NCI-H1092 treated with DMSO at 0.1 percent for 48 hours (cell line): Measurements from ENCODE around the gene AP5Z1.

Experiments used
- DNase-seq: peaks from one replicate; lab custom pipeline; 2025; lab: John Stamatoyannopoulos, UW

AP5Z1 gene

DNA sequence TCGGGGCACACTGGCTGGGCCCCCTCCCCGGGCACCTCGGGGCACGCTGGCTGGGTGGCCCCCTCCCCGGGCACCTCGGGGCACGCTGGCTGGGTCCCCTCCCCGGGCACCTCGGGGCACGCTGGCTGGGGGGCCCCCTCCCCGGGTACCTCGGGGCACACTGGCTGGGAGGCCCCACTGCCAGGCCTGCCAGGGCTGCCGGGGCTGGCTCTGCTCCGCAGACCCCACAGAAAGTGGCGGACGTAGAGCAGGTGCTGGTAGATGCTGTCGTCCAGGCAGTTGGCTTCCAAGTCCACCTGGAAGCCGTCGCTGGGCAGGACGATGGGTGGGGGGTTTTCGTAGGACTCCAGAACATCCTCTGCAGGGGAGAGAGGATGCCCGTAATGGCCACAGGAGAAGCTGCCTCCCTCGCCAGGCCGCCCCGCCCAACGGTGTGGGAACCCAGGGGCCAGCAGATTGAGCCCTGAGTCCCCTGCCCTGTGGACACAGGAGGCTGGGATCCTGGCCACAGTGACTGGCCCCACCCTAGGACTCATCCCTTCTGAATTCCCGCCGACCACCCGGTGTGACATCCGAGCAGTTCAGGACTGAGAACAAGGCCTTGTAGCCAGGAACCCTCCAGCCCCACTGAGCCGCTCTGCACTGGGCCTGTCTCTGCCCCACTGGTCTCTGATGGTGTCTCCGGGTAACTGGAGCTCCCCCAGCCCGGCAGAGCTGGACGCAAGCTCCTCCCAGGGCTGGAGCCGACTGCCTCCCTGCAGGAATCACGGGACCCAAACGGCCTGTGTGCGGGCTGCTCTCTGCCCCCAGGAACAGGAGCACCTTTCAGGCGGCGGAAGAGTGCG, 28.2 kb downstream of the AP5Z1 start:
- DNase-seq, result no peak

DNA sequence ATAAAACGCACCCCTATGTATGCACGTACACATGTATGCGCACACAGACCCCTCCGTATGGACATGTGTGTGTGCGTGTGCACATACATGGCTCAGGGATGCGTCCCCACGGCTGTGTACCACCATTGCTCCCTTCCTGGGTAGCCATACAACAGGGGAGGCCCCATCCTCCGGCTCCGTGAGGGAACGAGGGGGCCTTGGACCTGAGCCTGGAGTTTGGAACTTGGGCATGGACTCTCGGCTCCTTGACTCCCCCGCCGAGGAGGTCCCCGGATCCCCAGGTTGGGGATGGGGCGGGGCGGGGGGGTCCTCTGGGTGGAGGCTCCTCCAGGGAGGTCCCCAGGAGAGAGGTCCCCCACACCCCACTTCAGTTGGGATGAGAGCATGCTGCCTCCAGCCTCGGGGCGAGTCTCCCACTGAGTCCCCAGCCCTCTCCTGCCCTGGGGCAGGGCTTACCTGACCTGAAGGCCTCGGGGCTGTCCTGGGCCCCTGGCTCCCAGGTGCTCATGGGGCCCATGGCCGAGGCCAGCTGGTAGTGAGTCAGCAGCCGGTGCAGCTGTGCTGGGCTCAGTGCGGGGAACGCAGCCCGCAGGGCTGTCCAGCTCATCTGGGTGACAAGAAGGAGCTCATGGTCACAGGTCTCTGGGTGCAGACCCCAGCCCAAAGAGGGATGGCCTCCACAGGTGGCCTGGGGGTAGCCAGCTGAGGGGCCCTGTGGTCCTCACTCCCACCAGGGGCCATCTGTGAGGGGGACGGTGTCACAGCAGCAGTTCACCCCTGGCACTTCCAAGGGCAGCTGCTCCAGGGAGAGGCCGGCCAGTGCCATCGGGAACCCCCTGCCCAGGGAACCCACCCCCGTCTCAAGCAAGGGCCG, 29.9 kb downstream of the AP5Z1 start:
- no peak for DNase-seq

DNA sequence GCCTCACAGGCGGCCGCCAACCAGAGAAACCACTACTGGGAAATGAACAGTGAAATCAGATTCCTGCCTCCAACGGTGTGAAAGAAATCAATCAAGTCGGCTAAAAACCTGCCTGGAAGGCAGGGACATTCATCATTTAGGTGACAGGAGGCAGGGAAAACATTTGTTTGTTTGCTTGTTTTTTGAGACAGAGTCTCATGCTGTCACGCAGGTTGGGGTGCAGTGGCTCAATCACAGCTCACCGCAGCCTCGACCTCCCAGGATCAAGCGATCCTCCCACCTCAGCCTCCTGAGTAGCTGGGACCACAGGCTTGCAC, 30.5 kb downstream of the AP5Z1 start:
- no peak for DNase-seq

DNA sequence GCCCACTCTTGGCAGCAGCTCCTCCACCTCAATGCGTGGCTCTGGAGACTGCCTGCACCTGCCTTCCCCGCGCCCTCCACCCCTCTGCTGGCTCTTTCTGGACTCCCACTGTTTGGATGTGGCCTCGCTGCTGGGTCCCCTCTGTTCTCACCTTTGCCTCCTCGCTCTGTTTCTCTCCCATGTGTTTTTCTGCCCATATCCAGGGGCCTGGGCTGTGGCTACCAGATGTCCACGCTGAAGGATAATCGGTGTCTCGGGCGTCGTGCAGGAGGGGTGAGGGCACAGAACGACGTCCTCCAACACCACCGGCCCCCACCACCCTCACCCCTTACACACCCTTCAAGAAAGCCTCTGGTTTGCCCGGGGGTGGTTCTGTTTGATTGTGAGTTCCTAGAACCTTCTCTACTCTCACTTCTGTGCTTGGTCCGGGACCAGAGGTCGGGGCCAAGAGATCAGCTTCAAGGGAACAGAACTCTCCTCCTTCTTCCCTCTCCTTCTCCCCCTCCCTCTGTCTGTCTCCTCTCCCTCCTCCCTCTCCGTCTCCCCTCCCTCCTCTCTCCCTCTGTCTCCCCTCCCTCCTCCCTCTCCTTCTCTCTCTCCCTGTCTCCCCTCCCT, 31.7 kb downstream of the AP5Z1 start:
- DNase-seq, result no peak

DNA sequence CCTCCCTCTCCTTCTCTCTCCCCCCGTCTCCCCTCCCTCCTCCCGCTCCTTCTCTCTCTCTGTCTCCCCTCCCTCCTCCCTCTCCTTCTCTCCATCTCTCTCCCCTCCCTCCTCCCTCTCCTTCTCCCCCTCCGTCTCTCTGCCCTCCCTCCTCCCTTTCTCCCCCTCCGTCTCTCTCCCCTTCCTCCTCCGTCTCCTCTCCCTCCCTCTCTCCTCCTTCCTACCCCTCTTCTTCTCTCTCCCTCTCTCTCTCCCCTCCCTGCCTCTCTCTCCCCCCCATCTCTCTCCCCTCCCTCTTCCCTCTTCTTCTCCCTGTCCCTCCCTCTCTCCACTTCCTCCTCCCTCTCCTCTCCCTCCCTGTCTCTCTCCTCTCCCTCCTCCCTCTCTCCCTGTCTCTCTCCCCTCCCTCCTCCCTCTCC, 32.2 kb downstream of the AP5Z1 start:
- no peak for DNase-seq

DNA sequence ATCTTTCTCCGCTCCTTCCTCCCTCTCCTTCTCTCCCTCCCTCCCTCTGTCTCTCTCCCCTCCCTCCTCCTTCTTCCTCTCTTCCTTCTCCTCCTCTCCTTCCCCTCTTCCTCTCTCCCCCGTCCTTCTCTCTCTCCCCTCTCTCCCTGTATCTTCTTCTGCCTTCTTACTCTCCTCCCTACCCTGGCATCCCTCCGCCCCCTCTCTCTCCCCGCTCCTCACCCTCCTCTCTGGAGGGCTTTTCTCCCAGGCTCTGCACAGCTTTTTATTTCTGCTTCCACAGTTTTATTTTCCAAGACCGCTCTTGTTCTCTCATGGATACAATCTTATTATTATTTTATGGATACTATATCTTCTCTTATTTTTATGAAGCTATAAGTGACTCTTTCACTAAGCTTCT, 32.6 kb downstream of the AP5Z1 start:
- no peak for DNase-seq

DNA sequence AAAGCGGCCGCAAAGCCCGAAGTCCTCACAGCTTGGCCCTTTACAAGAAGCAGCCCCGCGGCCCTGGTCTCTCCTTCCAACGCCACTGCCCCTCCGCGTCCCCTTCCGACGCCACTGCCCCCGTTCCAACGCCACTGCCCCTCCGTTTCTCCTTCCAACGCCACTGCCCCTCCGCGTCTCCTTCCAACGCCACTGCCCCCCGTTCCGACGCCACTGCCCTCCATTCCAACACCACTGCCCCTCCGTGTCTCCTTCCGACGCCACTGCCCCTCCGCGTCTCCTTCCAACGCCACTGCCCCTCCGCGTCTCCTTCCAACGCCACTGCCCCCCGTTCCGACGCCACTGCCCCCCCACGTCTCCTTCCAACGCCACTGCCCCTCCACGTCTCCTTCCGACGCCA, 33.1 kb downstream of the AP5Z1 start:
- no peak for DNase-seq

DNA sequence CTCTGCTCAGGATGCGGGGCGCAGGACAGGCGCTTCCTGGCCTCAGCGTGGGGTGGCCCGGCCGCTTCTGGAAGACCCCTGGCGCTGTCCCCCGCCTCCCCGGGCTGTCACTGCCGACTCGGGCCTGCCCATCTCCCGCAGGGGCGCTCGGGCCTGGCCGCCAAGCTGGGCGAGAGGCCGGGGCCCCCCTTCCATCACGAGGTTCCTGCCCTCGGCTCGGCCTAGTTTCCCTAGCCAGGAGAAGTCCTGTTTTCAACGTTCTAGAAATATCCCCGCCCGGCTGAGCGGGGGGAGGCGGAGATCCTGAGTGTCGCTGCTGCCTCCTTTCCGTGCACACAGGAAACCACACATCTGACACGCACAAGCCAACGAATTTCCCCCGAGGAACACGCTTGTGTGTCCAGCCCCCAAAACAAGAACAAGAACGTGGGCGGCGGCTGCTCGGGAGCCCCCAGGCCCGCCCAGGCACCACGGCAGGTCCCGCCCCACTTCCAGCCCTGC, 33.7 kb downstream of the AP5Z1 start:
- no peak for DNase-seq

DNA sequence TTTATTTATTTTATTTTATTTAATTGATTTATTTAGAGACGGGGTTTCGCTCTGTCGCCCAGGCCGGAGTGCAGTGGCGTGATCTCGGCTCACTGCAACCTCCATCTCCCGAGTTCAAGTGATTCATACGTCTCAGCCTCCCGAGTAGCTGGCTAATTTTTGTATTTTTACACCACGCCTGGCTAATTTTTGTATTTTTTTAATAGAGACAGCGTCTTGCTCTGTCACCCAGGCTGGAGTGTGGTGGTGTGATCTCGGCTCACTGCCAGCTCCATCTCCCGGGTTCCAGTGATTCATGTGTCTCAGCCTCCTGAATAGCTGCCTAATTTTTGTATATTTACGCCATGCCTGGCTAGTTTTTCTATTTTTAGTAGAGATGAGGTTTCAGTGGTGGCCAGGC, 34.2 kb downstream of the AP5Z1 start:
- DNase-seq, result no peak

DNA sequence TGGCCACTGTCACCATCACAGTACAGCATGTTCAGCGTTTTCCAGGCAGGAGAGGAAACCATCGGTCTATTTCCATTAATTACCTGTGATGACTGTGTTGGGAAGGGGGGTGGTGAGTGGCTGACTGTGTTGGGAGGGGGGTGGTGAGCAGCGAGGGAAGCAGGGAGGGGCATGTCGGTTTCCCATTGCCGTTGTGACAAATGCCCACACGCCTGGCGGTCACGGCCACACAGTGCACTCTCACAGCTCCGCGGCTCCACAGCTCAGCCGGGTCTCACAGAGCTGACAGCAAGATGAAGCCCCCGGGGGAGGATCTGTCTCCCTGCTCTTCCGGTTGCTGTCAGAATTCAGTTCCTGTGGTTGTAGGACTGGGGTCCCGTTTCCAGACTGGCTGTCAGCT, 39.0 kb downstream of the AP5Z1 start:
- no peak for DNase-seq

DNA sequence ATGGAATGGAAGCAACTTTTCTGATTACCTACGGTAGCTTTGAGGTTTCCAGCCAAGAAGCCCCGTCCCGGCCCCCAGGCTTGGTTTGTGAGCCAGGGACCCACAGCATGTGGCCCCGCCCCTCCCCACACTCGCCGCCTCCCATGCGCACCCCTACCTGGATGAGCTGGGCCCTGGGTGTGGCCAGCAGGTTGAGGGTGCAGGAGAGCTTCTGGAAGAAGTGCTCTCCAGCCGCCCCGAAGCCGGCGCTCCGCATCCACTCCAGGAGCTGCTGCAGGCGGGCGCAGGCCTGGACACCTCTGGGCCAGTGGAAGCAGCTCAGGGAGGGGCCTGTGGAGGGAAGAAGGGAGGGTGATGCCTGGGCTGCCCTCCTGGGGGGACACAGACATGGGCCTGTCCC, 39.7 kb downstream of the AP5Z1 start:
- no peak for DNase-seq

DNA sequence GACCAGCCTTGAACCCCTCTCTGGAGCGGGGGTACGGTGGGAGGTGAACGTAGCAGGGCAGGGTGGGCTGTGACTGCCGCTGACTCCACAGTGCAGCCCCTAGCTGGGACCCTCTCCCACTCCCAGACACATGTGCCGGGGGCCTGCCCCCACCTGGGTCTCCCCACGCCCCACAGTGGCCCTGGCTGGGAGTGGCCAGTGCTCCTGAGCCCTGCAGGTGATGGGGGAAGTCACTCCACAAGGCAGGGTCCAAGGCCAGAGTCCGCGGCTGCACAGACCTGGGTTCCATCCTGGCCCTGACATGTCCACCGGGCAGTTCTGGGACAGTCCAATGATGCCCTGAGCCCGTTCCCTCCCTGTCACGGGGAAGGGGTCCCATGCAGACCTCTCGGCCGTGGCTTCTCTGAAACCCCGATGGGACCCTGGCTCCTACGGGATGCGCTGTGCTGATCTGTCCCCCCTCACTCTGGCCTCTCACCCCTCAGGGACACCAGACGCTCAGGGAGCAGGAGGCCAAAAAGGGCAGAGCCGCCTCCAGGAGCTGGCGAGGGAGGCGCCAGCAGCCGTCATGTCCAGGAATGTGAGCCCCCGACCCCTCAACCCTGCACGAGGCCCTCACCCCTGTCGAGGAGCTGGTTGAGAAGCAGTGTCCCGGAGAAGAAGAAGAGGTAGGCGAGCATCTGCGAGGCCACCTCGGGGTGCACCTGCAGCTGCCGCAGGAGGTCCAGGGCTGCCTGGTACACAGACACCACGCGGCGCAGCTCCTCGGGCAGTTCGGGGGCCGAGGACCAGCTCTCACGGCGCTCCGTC, 40.4 kb downstream of the AP5Z1 start:
- DNase-seq, result no peak

DNA sequence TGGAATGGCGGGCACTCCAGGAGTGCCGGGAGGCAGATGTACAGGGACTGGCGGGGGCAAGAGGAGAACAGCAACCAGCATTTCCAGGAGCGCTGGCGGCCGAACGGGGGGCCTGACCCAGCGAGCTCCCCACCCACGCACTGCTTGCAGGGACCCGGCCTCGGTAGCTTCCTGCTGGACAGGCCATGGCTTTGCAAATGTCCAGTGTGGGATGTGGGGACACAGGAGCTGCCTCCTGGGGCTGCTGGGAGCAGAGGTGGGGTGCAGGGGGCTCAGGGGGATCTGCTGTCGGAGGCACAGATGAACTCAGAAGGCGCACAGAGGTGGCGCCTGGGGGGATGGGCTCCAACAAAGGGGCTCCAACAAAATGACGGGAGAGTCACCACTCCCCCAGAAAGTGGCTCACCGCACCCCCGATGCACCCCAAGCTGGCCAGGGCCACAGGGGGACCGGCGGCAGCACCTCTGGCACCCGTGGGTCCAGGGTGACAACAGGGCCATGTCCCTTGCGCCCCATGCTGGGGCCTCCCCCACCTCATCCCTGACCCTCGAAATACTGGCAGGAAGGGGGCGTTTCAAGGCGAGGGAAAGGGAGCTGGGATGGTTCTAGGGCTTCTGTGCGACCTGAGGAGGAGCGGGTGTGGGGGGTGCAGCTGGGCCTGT, 41.1 kb downstream of the AP5Z1 start:
- no peak for DNase-seq

DNA sequence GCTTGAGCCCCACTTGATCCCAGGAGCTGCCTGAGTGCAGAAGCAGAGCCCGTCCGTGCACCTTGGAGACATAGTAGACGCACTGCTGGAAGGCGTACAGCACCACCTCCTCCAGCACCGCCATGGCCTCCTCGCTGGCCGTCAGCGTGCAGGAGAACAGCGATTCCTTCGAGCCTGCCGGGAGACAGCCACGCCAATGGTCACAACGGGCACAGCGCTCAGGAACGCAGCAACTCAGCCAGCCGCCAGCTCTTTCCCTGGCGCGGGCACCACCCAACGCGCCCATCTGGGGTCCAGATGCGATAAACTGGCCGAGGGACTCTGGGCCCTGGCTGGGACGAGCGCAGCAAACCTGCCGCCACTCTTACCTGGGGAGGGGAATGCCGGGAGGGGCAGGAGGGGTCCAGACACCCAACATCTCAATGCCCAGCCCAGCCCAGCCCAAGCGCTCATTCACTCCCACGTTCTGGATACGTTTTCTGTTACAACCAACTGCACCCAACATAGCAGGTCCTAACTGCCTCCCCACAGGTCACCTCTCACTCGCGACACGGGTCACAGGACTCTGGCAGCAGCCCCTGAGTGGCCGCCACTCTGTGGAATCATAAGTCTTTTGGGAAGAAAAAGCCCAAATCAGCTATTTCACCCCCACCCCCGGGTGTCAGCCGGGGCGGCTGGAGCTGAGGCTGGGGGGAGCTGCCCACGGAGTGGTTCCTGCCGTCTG, 41.9 kb downstream of the AP5Z1 start:
- no peak for DNase-seq

DNA sequence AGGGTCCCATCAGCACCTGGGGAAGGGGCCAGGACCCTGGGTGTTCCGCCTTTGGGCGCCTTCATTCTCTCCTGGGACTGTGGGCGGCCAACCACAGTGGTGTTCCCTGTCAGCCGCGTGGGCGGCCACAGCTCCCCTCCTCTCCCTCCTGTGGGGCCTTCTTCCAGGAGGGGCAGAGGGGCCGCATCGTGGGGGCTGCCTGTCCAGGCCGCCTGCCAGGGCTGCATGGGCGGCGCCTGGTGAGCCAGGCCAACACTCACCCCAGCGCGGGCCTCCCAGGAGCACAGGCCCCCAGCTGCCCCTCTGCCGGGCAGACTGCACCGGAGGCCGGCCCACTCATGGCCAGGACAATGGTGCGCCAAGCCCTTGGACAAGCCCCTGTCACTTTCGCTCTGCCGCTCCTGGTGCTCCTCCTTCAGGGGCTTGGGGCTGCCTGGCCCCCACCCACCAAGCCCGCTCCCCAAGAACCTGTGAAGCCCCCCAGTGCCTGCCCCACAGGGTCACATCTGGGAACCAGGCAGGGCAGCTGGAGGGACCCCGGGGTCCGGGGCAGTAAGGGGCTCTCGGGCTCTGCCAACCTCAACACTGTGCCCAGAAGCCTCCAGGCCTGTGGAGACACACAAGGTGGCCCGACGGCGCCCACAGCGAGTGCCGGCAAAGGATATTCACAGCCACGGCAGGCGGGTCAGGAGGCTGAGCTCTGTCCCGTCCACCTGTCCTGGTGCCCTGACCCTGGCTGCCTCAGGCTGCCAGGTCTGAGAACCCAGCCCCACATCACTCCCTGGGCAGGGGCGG, 42.8 kb downstream of the AP5Z1 start:
- no peak for DNase-seq

DNA sequence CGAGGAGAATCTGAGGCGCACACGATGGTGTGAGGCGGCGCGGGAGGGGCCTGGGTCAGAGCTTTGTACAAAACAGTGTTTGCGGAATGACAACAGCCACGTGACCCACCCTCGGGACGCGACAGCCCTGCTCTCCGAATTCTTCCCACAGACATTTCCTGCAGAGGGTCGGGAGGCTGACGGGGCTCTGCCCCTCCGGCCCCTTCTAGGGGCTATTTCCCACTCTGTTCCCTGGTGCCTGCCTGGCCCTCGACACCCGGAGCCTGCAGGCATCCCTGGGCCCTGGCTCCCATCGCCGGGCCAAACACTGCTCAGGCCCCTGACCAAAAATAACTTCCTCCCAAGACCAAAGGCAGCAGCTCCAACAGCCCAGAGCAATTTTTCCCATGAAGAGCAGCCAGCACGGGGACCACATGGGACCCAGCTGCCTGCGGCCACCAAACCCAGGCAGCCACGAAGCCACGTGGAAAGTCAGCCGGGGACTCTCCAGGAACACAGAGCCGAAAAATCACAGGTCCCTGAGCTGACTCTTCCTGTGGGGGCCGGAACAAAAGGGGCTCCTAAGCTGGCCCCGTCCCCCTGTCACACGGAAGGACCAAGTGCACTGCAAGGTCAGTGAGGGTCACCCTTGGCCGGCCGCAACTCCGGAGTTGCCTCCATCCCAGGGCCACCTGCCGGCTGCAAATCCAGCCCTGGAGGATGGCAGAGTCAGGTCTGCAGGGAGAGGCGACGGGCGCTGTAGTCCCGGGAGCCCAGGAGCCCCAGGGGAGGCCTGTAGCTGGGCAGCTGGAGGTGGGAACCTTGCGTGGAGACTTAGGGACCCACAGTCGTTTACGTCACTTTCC, 44.4 kb downstream of the AP5Z1 start:
- DNase-seq, result no peak

DNA sequence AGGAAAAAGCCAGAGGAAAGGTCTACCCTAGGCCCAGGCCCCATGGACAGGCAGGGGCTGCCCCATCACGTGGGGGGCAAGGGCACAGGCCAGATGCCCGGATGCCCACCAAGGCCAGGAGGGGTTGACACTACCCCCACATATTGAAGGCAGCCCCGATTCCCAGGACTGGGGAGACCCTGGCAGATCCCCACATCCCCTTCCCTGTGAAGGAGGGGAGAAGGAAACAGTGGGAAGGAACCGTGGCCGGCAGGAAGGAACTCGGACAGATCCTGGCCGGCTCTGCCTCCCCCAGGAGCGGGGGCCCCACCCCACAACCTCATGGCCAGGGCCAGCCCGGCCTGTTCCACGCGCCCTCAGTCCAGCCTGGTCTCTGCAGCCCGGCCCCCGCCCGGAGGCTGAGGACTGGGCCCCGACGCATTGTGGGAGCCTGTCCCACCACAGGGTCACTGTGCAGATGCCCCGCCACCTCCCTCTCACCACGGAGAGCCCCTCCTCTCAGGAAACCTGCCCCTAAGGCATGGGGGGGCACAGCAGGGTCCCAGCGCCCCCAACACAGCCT, 45.1 kb downstream of the AP5Z1 start:
- no peak for DNase-seq

DNA sequence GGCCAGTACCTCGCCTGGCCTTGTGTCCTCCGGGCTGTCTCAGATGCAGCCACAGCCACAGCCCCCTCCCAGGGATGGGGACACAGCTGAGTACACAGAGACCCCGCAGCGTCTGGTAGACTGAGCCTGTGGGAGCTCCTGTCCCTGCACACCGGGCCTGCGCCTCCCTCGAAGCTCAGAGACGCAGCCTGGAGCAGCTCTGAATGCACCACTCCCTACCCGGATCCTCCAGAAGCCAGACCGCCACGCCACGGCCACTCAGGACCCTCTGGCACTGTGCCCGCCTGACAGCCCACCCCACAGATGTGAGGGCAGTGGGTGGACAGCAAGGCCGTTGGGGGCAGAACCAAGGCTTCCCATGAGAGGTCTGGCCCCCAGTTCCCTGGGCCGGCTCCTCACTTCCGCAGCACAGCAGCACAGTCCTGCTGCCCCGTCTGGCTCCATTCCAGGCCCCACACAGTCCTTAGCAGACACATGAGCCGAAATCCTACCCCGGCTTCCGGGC, 45.6 kb downstream of the AP5Z1 start:
- no peak for DNase-seq
